GM06990 (cell line): Measurements from ENCODE around the gene ZDHHC3.

Experiments
- DNase-seq: peaks from one replicate; pipeline ENCODE4 v3.0.0-alpha.2; 2011; ENCODE audit not compliant: insufficient read length; ENCODE audit errors: extremely low read depth
- H3K27me3 ChIP-seq: replicated peaks from 2 replicates; pipeline ENCODE4 v1.6.0; 2011; ENCODE audit warnings: low read length; ENCODE audit not compliant: control insufficient read depth, insufficient read depth
- H3K36me3 ChIP-seq: 2 replicates; pipeline ENCODE4 v1.5.1; 2011; ENCODE audit warnings: low read length; ENCODE audit not compliant: control insufficient read depth, insufficient read depth
- H3K4me3 ChIP-seq: replicated peaks from 2 replicates; pipeline ENCODE4 v1.5.1; 2011; ENCODE audit warnings: low read depth, mild to moderate bottlenecking, control low read depth, low read length
- TF ChIP-seq, protein P1 (sequence below): IDR thresholded peaks from 2 replicates; pipeline ENCODE4 v1.5.1; 2011; ENCODE audit warnings: low read length, control low read depth, mild to moderate bottlenecking, inconsistent platforms; ENCODE audit not compliant: insufficient read depth, poor library complexity, severe bottlenecking

ZDHHC3 gene, protein sequence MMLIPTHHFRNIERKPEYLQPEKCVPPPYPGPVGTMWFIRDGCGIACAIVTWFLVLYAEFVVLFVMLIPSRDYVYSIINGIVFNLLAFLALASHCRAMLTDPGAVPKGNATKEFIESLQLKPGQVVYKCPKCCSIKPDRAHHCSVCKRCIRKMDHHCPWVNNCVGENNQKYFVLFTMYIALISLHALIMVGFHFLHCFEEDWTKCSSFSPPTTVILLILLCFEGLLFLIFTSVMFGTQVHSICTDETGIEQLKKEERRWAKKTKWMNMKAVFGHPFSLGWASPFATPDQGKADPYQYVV

DNA sequence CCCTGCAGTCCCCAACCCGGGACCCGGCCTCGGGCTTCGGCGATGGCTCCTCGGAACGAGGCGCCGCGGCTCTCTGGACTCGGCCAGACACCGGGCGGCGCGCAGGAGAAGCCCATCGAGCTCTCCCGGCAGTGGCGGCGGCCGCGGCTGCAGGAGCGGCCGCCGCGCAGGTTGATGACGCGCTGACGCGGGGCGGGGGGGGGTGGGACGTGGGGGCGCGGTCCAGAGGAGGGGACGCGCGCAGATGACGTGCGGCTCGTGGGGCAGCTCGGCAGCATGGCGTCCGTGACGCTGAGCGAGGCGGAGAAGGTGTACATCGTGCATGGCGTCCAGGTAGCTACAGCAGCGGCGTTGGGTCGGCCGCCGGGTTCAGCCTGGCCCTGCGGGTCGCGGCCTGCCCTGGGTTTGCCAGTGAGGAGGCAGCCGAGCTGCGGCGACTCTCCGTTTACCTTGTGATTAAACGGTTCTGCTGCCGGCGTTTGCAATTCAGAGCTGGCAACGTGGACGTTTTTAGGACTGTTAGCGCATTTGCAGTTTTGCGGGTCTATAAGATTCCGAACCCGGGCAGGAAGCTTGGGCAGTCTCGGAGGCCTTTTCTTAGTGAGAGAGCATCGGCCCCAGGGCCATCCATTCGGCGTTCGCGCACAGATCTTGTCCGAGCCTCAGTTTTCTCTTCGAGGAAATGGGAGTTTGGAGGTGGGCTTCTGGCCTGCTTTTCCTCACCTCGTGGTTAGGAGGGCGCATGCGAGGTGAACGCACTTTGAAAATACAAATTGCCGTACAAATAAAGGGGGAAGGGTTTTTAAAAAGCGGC, at the start of gene ZDHHC3, which contains the start of gene EXOSC7:
Gene ZDHHC3 (minus strand): TSS at position 173 of the 814 bp plus-strand sequence. CDS start 16,738 bp downstream, outside the sequence.
Gene EXOSC7 (plus strand): TSS at position 243 of the 814 bp plus-strand sequence. CDS start 34 bp downstream, at position 277.
- peak; percentile 89 for DNase-seq
- no peaks in the 10 kb centered on the region for H3K27me3 ChIP-seq
- TF ChIP-seq, protein P1, sequence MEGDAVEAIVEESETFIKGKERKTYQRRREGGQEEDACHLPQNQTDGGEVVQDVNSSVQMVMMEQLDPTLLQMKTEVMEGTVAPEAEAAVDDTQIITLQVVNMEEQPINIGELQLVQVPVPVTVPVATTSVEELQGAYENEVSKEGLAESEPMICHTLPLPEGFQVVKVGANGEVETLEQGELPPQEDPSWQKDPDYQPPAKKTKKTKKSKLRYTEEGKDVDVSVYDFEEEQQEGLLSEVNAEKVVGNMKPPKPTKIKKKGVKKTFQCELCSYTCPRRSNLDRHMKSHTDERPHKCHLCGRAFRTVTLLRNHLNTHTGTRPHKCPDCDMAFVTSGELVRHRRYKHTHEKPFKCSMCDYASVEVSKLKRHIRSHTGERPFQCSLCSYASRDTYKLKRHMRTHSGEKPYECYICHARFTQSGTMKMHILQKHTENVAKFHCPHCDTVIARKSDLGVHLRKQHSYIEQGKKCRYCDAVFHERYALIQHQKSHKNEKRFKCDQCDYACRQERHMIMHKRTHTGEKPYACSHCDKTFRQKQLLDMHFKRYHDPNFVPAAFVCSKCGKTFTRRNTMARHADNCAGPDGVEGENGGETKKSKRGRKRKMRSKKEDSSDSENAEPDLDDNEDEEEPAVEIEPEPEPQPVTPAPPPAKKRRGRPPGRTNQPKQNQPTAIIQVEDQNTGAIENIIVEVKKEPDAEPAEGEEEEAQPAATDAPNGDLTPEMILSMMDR: no peak
- peaks cover 4% of the 10 kb centered on the region for H3K36me3 ChIP-seq
- peak within 1 kb of the TSS; percentile 95 for H3K4me3 ChIP-seq

GRCh38 chr3:45024542-45025255, 48.7 kb upstream of the ZDHHC3 start:
- no peak overlapping the region for H3K4me3 ChIP-seq
- no peaks in the 10 kb centered on the region for H3K27me3 ChIP-seq
- TF ChIP-seq, protein P1: no peak
- DNase-seq: no peak
- no peaks in the 10 kb centered on the region for H3K36me3 ChIP-seq

DNA sequence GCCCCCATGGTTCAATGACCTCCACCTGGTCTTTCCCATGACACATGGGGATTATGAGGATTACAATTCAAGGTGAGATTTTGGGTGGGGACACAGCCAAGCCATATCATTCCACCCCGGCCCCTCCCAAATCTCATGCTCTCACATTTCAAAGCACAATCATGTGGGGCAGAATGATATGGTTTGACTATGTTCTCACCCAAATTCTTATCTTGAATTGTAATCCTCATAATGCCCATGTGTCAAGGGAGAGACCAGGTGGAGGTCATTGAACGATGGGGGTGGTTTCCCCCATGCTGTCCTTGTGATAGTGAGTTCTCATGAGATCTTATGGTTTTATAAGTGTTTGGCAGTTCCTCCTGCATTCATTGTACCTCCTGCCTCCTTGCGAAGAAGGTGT, 47.7 kb upstream of the ZDHHC3 start:
- TF ChIP-seq, protein P1: no peak
- H3K4me3 ChIP-seq: no peak overlapping the region
- H3K36me3 ChIP-seq: no peaks in the 10 kb centered on the region
- no peak for DNase-seq
- no peaks in the 10 kb centered on the region for H3K27me3 ChIP-seq

DNA sequence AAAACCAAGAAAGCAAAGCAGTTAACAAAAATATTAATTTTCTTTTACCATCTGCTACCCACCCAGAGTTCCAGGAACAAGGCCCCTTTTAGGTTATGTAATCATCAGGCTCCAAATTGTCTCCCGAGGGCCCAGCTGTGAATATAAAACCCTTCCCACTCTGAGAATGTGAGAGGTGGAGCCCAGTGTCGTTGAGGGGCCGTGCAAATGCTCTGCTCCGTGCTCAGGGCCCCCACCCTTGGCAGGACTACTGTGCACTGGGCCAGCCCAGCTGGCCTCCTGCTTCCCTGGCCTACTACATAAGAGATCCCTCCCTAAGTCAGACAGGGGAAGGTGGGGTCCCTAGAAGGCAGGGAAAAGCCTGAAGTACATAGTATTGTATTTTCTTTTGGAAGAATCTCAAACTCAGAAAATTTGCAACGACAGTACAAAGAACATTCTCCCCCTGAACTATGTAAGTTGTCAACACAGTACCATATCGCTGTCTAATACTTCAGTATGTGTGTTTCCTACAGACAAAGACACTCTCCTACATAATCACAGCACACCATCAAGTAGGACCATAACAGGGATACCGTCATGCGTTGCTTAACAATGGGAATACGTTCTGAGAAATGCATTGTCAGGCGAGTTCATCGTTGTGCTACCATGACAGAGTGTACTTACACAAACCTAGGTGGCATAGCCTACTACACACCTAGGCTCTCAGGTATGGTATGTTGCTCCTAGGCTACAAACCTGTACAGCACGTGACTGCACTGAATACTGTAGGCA, 45.7 kb upstream of the ZDHHC3 start:
- Histone ChIP-seq H3K27me3 (no peaks in the 10 kb centered on the region), H3K36me3 (0 out of 2 replicates have a peak, but pooled peaks cover 2% of the 10 kb centered on the region), H3K4me3 (no peak overlapping the region)
- no peak for DNase-seq
- TF ChIP-seq, protein P1: no peak

GRCh38 chr3:45020534-45020933, 44.6 kb upstream of the ZDHHC3 start:
- no peak overlapping the region for H3K4me3 ChIP-seq
- TF ChIP-seq, protein P1: no peak
- H3K27me3 ChIP-seq: no peaks in the 10 kb centered on the region
- H3K36me3 ChIP-seq: peaks cover 2% of the 10 kb centered on the region; the same call in 1 of the 2 replicates
- no peak for DNase-seq
